Loucy (cell line): ENCODE results near the gene LBHD2.

Experiments
- EZH2phosphoT487 ChIP-seq: fragments of 200-600 bp; IDR thresholded peaks from 2 replicates; pipeline ENCODE4 v1.6.1; 2018; ENCODE audit warnings: antibody characterized with exemption, mild to moderate bottlenecking, moderate library complexity, borderline replicate concordance
- TF ChIP-seq, protein P1 (sequence below): fragments of 200-600 bp; sonication (generic); conservative IDR thresholded peaks from 2 replicates; pipeline ENCODE4 v1.5.1; 2014; ENCODE audit warnings: mild to moderate bottlenecking, antibody characterized with exemption, low read length

DNA sequence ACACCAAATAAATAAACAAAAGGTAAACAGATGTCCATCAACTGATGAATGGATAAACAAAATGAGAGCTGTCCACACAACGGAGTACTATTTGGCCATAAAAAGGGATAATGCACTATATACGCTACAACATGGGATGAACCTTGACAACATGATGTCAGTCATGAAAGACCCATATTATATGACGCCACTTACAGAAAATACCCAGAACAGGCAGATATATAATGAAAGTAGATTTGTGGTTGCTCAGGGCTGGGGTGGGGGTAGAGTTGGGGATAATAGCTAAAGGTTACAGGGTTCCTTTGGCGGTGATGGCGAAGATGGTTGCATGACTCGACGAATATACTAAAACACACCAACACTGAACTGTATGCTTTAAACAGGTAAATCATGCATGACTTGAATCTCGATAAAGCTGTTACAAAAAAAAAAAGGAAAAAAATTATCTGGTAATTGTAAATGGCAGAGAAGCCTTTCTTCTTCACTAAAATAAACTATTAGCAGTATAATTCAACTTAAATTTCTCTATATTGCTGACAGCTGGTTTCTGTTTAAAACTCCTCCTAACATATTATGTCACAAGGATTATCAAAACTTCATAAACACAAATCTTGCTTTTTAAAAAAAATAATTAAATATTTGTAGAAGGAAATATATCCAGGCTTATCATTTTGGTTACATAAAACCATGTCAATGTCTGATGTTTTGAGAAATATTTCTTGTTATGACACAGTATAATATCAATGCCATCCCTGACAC, 40.6 kb upstream of the LBHD2 start:
- TF ChIP-seq, protein P1, sequence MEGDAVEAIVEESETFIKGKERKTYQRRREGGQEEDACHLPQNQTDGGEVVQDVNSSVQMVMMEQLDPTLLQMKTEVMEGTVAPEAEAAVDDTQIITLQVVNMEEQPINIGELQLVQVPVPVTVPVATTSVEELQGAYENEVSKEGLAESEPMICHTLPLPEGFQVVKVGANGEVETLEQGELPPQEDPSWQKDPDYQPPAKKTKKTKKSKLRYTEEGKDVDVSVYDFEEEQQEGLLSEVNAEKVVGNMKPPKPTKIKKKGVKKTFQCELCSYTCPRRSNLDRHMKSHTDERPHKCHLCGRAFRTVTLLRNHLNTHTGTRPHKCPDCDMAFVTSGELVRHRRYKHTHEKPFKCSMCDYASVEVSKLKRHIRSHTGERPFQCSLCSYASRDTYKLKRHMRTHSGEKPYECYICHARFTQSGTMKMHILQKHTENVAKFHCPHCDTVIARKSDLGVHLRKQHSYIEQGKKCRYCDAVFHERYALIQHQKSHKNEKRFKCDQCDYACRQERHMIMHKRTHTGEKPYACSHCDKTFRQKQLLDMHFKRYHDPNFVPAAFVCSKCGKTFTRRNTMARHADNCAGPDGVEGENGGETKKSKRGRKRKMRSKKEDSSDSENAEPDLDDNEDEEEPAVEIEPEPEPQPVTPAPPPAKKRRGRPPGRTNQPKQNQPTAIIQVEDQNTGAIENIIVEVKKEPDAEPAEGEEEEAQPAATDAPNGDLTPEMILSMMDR: no peak
- no peak for TF ChIP-seq EZH2phosphoT487
